GM21515 (cell line): ENCODE results near the gene NLRP9.
"Not testable (repeated sequence)": the region's sequence is repeated elsewhere in the genome, so short reads cannot be mapped to it uniquely, and the experiment has no call there.

ENCODE experiments used
- ATAC-seq: cut with Tn5 transposase; IDR thresholded peaks from one replicate; pipeline ENCODE4 v1.9.1; 2021; ENCODE audit not compliant: unreplicated experiment

The NLRP9 gene

DNA sequence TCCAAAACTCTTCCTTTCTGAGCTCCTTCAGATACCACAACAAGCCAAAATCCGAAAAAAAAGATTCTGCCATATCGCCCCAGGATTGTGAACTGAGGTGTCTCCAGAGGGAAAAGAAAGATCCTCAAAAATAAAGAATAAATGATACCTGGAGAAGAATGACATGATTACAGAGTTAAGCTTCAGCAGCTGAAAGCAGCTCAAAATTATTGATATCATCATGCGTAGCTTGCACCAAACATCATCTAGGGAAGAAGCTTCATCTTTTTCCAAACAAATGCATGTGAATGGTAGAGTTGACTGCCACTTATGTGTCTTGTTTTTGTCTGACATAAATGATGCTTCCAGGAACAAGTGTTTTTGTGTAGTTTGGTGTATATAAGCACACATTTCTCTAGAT lies at the start of gene NLRP9:
TSS of gene NLRP9 (minus strand) at position 101 of the 400 bp plus-strand sequence. CDS start at position 73, 28 bp downstream.
- ATAC-seq = no peak

DNA sequence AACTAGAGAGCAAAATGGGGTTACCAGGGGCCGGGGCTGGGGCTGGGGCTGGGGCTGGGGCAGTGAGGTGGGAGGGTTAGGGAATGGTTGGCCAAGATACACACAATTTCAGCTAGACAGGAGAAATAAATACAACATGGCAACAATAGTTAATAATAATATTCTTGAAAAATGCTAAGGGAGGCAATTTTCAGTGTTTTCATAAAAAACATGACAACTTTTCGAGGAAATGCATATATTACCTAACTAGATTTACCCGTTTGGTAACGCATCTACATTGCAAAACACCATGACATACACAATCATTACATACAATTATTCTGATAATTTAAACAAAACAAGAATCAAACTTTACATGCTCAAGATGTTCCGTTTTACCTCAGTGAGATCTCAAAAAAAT lies 42.9 kb upstream of the NLRP9 start:
- no peak for ATAC-seq

DNA sequence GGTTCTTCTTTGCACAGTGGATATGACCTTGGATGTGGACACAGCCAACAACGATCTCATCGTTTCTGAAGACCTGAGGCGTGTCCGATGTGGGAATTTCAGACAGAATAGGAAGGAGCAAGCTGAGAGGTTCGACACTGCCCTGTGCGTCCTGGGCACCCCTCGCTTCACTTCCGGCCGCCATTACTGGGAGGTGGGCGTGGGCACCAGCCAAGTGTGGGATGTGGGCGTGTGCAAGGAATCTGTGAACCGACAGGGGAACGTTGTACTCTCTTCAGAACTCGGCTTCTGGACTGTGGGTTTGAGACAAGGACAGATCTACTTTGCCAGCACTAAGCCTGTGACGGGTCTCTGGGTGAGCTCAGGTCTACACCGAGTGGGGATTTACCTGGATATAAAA lies 40.1 kb upstream of the NLRP9 start:
- no peak for ATAC-seq

DNA sequence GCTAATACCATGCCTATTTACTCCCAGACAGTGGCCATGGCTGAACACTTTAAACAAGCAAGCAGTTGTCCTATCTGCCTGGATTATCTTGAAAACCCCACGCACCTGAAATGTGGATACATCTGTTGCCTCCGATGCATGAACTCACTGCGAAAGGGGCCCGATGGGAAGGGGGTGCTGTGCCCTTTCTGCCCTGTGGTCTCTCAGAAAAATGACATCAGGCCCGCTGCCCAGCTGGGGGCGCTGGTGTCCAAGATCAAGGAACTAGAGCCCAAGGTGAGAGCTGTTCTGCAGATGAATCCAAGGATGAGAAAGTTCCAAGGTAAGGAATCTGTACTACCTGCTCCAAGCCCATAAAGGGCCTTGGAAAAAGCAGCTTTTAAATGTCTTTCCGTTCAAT lies 39.3 kb upstream of the NLRP9 start:
- ATAC-seq = no peak

DNA sequence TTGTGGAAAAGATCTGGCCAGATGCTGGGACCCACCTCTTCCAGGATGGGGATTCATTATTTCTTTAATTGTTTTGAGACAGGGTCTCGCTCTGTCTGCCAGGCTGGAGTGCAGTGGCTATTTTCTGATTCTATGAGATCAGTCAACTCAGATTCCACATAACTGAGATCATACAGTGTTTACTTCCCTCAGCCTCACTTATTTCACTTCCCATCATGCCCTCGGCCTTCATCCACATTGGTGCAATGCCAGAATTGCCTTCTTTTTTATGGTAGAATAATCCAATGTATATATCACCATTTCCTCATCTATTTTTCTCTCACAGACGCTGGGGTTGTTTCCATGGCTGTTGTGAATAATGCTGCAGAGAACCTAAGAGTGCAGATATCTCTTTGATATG lies 31.4 kb upstream of the NLRP9 start:
- not testable (repeated sequence) for ATAC-seq

- not testable (repeated sequence) for ATAC-seq
Measured at GRCh38 chr19:55768818-55769217, 30.6 kb upstream of the NLRP9 start, which contains the start of gene RFPL4AL1. Gene RFPL4AL1 (plus strand): TSS chr19:55769118. CDS start chr19:55771805, 2,687 bp downstream.

DNA sequence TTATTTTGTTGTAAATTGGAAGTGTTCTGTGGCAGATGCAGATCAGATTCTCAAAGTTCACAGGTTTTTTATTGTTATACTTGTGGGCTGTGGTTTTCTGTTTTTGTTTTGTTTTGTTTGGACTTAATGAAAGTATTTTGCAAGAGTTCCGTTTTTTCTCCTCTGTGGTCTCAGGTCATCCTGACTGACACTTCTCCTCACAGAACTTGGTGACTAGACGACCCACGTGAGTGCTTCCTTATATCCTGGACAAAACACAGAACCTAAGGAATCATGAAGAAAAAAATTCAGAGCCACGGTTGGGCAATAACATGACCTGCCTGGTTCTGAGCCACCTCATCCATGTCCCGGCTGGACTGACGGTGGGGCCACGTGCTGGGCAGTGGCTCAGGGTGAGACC lies 28.3 kb upstream of the NLRP9 start:
- no peak for ATAC-seq

DNA sequence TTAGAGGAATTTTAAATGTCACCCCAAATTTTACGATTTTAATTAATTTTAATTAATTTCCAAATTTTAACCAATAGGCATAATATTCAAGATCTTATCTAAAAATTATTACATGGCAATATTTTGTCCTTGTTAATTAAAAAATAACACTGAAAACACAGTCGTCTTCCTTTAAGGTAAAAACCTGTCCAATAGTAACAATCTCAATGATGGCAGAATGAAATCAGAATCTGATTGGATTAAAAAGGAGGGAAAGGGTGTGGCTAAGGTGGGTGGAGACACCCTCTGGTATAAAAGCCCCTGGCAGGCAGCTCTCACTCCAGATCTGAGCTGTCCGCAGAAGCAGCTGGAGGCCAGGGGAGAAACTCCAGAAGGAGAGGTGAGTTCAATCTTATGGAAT lies 20.6 kb upstream of the NLRP9 start, which contains the start of gene RFPL4A:
TSS of gene RFPL4A (plus strand) at position 301 of the 400 bp plus-strand sequence. CDS start 2,704 bp downstream, outside the sequence.
- ATAC-seq = not testable (repeated sequence)

DNA sequence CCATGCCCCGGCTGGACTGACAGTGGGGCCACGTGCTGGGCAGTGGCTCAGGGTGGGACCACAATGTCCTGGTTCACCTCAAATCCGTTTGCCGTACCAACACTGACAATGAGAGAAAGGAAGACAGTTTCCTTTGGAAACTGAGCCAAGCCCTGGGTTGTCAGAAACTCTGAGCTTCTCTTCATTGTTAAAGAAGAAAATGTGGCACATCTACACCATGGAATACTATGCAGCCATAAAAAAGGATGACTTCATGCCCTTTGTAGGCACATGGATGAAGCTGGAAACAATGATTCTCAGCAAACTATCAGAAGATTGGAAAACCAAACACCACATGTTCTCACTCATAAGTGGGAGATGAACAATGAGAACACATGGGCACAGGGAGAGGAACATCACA lies 18.6 kb upstream of the NLRP9 start:
- ATAC-seq = not testable (repeated sequence)

- no peak for ATAC-seq
Measured at GRCh38 chr19:55753401-55753800, 15.2 kb upstream of the NLRP9 start.

- no peak for ATAC-seq
Measured at GRCh38 chr19:55750715-55751114, 12.5 kb upstream of the NLRP9 start.

- not testable (repeated sequence) for ATAC-seq
Measured at GRCh38 chr19:55730378-55730777, 7.8 kb downstream of the NLRP9 start.

GRCh38 chr19:55723491-55723890 lies 14.7 kb downstream of the NLRP9 start:
- ATAC-seq = no peak

GRCh38 chr19:55720801-55721200 lies 17.4 kb downstream of the NLRP9 start:
- ATAC-seq = no peak

GRCh38 chr19:55720214-55720746 lies 17.9 kb downstream of the NLRP9 start:
- ATAC-seq = no peak

DNA sequence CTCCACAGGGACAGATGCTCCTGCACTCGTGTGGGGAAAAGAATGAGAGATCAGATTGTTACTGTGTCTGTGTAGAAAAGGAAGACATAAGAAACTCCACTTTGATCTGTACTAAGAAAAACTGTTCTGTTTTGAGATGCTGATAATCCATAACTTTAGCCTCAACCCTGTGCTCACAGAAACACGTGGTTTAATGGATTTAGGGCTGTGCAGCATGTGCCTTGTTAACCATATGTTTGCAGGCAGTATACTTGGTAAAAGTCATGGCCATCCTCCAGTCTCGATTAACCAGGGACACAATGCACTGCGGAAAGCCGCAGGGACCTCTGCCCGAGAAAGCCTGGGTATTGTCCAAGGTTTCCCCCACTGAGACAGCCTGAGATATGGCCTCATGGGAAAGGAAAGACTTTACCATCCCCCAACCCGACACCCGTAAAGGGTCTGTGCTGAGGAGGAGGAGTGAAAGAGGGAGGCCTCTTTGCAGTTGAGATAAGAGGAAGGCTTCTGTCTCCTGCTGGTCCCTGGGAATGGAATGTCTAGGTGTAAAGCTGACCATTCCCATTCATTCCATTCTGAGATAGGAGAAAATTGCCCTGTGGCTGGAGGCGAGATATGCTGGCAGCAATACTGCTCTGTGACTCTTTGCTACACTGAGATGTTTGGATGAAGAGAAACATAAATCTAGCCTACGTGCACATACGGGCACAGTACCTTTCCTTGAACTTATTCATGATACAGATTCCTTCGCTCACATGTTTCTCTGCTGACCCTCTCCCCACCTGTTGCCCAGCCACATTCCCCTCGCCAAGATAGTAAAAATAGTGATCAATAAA lies 20.1 kb downstream of the NLRP9 start:
- not testable (repeated sequence) for ATAC-seq

DNA sequence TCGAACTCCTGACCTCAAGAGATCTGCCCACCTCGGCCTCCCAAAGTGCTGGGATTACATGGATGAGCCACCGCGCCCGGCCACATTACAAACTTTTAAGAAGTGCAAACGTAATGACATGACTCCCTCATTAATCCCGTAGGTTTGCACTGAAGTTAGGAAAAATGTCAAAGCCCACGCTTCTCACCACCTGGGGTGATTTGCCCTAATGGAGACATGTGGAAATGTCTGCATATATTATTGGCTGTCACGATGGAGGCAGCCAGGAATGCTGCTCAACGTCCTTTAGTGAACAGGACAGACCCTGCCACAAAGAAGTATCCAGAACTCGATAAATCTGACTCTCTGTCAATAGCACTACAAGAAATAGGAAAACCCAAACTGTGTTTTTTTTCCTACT lies 21.0 kb downstream of the NLRP9 start:
- ATAC-seq = no peak

GRCh38 chr19:55716531-55716930 lies 21.7 kb downstream of the NLRP9 start:
- no peak for ATAC-seq

- no peak for ATAC-seq
Measured at GRCh38 chr19:55712804-55713631, 25.2 kb downstream of the NLRP9 start.

- no peak for ATAC-seq
Measured at GRCh38 chr19:55711719-55712118, 26.5 kb downstream of the NLRP9 start.

GRCh38 chr19:55705972-55706371 lies 32.2 kb downstream of the NLRP9 start:
- ATAC-seq = no peak
